GM18498 (cell line): ENCODE results near the gene NSD1.
"Not testable (repeated sequence)": the region's sequence is repeated elsewhere in the genome, so short reads cannot be mapped to it uniquely, and the experiment has no call there.

Source experiments
- ATAC-seq: cut with Tn5 transposase; IDR thresholded peaks from one replicate; pipeline ENCODE4 v1.9.1; 2021; ENCODE audit warnings: mild to moderate bottlenecking, moderate library complexity; ENCODE audit not compliant: unreplicated experiment

The NSD1 gene

DNA sequence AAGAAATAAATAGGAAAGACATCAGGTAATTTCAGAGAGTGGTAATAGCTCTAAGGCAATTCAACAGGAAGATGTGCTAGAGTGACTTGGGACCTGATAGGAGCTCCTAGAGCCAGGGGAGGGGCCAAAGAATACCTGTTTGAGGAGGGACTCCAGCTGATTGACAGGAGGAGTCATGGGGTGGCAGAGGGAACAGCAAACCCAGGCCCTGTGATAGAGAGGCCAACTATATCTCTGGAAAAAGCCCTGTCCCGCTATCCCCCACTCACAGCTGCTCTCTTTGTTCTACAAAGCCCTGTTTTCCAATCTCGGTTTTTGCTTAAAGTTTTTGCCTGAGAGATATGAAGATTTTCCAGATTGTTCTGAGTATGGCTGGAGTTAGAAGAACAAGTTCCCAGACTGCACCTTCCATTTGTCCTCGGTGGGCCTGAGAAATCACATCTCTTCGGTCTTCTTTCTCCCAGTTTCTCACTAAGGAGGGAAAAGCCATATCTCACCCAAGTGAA is 9.0 kb upstream of the NSD1 start:
- ATAC-seq = no peak

DNA sequence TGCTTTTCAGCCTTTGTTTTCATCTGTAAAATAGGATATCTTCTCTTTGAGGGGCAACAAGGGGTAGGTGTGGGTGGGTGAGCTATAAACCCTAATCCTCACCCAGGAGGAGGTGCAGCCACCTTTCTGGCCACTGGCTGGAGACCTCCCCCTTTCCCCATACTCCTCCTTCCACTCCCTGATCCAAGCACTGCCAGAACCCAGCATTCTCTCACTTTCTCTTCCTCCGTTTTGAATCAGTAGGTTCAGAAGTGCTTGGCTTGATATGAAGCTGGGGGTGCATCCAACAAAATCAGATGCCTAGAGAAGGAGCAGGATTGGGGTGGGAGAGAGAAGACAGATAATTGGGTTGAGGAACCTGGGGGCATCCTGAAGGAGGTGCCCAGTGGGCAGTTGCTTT is 6.8 kb upstream of the NSD1 start:
- ATAC-seq = no peak

DNA sequence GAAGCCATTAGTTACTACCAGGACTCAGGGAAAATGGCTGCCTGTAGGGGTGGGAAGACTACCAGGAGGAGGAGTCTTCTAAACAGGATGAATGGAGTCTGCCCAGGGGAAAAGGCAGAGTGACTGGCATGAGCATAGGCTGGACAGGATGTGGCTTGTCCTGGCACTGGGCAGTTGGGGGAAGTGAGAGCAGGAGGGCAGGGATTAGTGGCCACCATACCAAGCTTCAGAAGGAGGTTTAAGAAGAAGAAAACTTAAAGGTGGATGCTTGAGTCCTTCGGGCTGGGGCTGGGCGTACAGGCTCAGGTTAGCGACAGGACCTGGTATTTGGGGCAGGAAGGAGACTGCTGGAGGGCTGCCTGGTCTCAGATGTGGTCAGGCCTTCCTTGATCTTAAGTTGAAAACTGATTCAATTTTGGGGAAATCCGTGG is 5.0 kb upstream of the NSD1 start:
- no peak for ATAC-seq

- no peak for ATAC-seq
These were observed 3.2 kb upstream of the NSD1 start for GRCh38 chr5:177130211-177131018.

DNA sequence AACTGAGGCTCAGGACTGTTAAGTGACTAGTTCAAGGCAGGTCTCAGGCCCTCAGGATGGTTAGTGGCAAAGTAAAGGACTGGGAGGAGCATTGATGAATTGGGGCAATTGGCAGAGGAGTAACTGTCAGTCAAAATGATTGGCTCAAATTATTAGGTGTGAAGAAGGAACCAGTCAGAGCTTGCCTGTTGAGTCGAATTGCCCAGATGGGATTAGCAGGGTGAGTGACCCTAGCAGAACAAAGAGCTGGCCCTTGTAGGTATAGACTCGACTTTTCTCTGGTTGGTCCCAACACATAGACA is 2.6 kb upstream of the NSD1 start:
- no peak for ATAC-seq

GRCh38 chr5:177131352-177132135 is 2.0 kb upstream of the NSD1 start:
- ATAC-seq = no peak

DNA sequence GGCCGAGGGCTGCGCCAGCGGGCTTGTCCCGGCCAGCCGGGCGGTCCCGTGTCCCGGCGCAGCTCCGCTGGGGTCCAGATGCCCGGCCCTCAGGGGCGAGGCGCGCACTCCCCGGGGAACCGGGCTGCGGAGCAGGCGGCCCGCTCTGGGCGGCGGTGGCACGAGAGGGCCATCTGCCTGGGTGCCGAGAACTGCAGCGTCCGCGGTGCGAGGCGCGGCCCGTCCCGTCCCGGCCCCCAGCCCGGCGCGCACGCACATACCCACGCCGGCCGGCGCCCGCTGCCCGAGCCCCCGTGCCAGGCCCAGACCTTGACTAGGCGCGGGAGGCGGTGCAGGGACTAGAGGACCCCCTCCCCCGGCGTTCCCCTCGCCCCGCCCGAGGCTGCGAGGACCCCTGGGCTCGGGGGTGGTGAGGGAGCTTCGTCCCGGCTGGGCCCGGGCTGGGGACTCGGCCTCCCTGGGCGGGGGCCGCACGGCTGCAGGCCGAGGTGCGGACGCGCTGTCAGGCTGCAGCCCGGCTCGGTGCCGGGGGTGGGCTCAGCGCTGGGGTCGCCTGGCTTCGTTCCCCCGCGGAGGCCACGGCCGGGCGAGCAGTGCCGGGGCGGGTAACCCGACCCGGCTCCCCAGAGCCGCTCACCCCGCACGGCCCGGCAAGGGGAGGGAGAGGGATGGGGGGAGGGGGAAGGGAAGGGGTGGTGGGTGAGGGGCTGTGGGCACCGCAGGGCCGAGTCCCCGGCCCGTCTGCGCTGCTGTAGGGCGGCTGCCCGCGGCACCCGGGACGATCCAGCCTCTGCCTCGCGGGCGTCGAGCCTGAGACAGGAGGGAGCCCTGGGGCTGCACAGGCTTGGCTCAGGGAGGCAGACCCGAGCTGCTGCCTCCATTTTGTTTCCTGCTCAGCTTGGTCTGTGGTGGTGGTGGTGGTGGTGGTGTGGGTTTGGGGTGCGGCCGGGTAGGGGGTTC is 1.2 kb upstream of the NSD1 start:
- ATAC-seq = peak; percentile 0

DNA sequence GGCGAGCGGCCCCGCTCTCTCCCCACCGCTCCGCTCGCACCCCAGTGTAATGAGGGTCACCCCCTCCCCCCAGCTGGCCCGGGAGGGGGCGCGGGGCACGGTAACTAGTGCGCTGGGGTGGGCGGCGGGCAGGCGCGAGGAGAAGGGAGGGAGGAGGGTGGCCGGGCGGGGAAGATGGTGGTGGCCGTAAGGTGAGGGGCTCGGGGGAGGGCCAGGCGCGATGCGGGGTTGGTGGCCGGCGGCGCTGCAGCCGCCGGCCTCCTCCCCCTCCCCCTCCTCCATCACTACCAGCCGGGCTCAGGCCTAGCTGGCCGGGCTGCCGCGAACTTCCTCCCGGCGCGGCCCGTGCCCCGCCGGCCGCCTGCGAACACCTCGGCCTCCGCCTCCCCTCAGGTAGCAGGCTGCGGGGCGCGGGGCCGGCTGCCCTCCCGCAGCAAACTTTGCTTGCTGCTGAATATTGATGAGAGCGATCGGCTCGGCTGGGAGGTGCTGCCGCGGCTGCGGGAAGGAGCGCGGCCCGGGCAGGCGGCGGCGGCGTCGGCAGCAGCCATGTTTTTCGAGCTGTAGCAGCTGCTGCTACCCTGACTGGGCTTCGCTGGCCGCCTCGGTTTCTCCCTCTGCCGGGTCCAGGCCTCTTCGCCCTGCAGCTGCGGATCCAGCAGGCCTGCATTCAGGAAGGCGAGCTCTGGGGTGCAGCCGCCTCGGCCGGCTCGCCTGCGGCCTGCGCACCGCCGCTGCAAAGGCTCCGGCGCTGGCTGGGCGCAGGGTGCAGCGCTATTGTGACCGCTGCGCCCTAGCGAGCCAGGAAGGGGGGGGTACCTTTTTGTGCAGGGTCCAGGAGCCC is 502 bp downstream of the NSD1 start:
- ATAC-seq = peak; percentile 31

- no peak for ATAC-seq
These were observed 1.2 kb downstream of the NSD1 start for GRCh38 chr5:177134697-177135225.

GRCh38 chr5:177140312-177140711 is 6.7 kb downstream of the NSD1 start:
- no peak for ATAC-seq

DNA sequence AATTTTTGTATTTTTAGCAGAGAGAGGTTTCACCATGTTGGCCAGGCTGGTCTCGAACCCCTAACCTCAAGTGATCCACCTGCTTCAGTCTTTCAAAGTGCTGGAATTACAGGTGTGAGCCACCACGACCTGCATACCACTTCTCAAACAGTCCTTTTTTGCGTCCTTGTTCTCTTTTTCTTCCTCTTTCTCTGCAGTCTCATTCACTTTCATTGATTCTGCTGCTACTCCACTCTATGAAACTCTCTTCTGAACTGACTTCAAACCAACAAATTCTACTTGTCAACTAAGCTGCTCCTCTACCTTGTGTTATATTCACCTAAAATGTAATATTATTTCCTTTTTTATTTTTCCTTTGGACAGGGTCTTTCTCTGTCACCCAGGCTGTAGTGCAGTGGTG is 7.9 kb downstream of the NSD1 start:
- no peak for ATAC-seq

- no peak for ATAC-seq
These were observed 8.6 kb downstream of the NSD1 start for GRCh38 chr5:177142098-177142611.

DNA sequence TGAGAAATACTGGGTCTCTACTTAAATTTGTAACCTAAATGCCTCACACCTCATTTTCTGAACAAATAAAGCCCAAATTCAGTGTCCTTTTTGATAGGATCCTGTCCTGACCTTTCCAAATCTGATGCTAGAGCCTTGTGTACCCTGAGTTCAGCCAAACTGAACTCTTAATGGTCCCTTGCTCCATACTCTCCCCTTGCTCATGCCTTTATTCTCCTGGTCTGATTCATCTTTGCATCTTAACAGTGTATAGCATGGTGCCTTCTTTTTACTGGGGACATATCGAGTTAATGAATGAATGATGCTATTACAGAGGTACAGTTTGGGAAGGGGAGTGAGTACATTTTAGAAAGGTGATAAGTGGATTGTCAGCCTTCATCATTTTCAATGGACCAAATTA is 9.2 kb downstream of the NSD1 start:
- no peak for ATAC-seq

DNA sequence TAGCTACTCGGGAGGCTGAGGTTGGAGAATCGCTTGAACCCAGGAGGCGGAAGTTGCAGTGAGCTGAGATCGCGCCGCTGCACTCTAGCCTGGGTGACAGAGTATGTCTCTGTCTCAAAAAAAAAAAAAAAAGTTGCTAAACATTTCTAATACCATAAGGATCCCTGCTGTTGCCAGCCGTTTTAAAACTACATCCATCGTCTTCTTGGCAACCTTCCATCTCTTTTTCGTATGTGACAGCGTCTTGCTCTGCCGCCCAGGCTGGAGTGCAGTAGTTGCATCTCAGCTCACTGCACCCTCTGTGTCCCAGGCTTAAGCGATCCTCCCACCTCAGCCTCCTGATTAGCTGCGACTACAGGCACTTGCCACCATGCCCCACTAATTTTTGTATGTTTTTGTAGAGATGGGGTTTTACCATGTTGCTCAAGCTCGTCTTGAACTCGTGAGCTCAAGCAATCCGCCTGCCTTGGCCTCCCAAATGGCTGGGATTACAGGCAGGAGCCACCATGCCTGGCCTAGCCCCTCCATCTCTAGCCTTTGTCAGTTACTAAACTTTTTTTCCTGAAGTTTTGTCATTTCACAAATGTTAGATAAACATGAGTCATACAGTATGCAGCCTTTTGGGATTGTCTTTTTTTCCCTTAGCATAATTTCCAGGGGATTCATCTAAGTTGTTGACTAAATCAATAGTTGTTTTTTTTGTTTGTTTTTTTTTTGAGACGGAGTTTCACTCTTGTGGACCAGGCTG is 13.5 kb downstream of the NSD1 start:
- no peak for ATAC-seq

DNA sequence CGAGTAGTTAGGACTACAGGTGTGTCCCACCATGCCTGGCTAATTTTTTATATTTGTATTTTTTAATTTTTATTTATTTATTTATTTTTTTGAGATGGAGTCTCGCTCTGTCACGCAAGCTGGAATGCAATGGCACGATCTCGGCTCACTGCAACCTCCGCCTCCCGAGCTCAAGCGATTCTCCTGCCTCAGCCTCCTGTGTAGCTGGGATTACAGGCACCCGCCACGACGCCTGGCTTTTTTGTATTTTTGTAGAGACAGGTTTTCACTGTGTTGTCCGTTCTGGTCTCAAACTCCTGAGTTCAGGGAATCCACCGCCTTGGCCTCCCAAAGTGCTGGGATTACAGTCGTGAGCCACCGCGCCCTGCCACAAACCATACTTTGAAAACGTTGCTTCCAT is 16.5 kb downstream of the NSD1 start:
- not testable (repeated sequence) for ATAC-seq

- ATAC-seq = no peak
These were observed 20.6 kb downstream of the NSD1 start for GRCh38 chr5:177154003-177154643.

DNA sequence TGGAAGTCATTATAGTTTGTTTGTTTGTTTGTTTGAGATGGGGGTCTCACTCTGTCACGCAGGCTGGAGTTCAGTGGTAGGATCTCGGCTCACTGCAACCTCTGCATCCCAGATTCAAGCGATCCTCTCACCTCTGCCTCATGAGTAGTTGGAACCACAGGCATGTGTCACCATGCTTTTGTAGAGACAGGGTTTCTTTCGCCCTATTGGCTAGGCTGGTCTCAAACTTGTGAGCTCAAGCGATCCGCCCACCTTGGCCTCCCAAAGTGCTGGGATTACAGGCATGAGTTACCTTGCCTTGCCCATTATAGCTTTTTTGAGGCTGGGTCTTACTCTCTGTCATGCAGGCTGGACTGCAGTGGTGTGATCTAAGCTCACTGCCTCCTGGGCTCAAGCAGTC is 28.8 kb downstream of the NSD1 start:
- no peak for ATAC-seq

DNA sequence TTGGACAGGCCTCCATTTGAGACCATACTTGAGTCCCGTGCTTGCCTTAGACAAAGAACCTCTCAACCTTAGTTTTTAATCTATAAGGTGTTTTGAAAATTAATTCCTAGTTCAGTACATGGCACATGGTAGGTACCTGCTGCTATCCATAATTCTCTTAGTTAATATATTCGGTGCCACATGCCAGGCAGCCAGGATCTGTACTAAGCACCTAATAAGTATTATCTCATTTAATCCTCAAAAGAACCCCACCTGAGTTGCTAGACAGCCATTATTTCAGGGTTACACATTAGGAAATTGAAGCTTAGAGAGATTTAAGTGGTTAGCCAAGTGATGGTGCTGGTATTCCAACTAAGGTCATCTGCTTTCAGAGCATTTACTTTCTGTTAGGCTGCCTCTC is 29.9 kb downstream of the NSD1 start:
- ATAC-seq = no peak

DNA sequence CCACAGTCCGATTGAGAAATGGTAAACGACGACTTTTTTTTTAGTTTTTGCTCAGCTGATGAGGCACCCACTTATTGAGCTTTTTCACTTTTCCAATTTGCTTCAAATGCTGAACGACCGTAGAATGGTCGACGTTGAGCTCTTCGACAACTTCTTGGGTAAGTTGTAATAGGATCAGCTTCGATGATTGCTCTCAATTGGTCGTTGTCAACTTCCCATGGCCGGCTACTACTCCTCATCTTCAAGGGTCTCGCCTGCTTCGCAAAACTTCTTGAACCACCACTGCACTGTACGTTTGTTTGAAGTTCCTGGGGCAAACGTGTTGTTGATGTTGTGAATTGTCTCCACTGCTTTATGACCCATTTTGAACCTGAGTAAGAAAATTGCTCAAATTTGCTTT is 35.7 kb downstream of the NSD1 start:
- ATAC-seq = no peak
